CD14-positive monocyte (primary cell): ENCODE data around the gene CASS4. TPM values are rescaled to one million over a fixed set of nuclear protein-coding genes. Genes with fewer than 3 reads are reported as not detected.
A peak's percentile ranks its signal among the peaks of the same experiment; 100 is the strongest.

Experiments used
- DNase-seq, 3 donors: peaks; one replicate each; pipeline ENCODE4 v3.0.0-alpha.2; 2011 to 2022
- H2AFZ ChIP-seq: 2 replicates; pipeline ENCODE4 v1.6.0; 2012; ENCODE audit warnings: mild to moderate bottlenecking, low read depth, low read length, inconsistent platforms; ENCODE audit not compliant: insufficient read depth, poor library complexity, severe bottlenecking
- H3K27ac ChIP-seq, 2 donors: 1 replicate in 1 of 2; 2 replicates in 1 of 2; pipeline ENCODE4 v1.5.1; 2012 to 2013; ENCODE audit warnings: low read length in 2 of 2, control low read depth in 1 of 2, inconsistent platforms in 1 of 2, low read depth in 1 of 2, mild to moderate bottlenecking in 1 of 2
- H3K27me3 ChIP-seq, 2 donors: one replicate each; pipeline versions ENCODE4 v1.6.0 to v1.6.1; 2011 to 2013; ENCODE audit warnings: low read length in 2 of 2; ENCODE audit not compliant: control insufficient read depth in 2 of 2, insufficient read depth in 2 of 2
- H3K36me3 ChIP-seq, 2 donors: replicated peaks in 1 of 2; 1 replicate in 1 of 2; 2 replicates in 1 of 2; pipeline versions ENCODE4 v1.5.1 to v1.6.1; 2012 to 2013; ENCODE audit warnings: low read length in 2 of 2, control low read depth in 1 of 2, inconsistent platforms in 1 of 2, mild to moderate bottlenecking in 1 of 2; ENCODE audit not compliant: insufficient read depth in 2 of 2, control insufficient read depth in 1 of 2
- H3K4me1 ChIP-seq, 2 donors: 1 replicate in 1 of 2; 2 replicates in 1 of 2; pipeline versions ENCODE4 v1.5.1 to v1.6.1; 2012 to 2013; ENCODE audit warnings: low read length in 2 of 2, control low read depth in 1 of 2, inconsistent platforms in 1 of 2, mild to moderate bottlenecking in 1 of 2, moderate library complexity in 1 of 2; ENCODE audit not compliant: insufficient read depth in 2 of 2, control insufficient read depth in 1 of 2
- H3K4me2 ChIP-seq: replicated peaks from 2 replicates; pipeline ENCODE3; 2012; ENCODE audit warnings: low read length, moderate library complexity, mild to moderate bottlenecking; ENCODE audit not compliant: poor library complexity, severe bottlenecking; ENCODE audit errors: extremely low read depth
- H3K4me3 ChIP-seq, 3 experiments: fragments of 200-600 bp in 1 of 3; sonication (generic) in 1 of 3; replicated peaks in 1 of 3; 1 replicate in 2 of 3; 2 replicates in 1 of 3; pipeline ENCODE4 v1.5.1; 2011 to 2013; ENCODE audit warnings: low read length in 3 of 3, mild to moderate bottlenecking in 3 of 3, control low read depth in 2 of 3, low read depth in 2 of 3, inconsistent platforms in 1 of 3, moderate library complexity in 1 of 3
- H3K79me2 ChIP-seq: 2 replicates; pipeline ENCODE4 v1.6.0; 2012; ENCODE audit warnings: mild to moderate bottlenecking, control low read depth, inconsistent platforms, low read length, moderate library complexity; ENCODE audit not compliant: insufficient read depth
- H3K9ac ChIP-seq: 2 replicates; pipeline ENCODE4 v1.6.0; 2017; ENCODE audit warnings: low read length, mild to moderate bottlenecking; ENCODE audit not compliant: insufficient read depth, poor library complexity, severe bottlenecking
- H3K9me3 ChIP-seq, 2 donors: replicated peaks in 1 of 2; 1 replicate in 1 of 2; 2 replicates in 1 of 2; pipeline versions ENCODE4 v1.5.1 to v1.6.1; 2012 to 2013; ENCODE audit warnings: low read length in 2 of 2, control low read depth in 1 of 2; ENCODE audit not compliant: control insufficient read depth in 1 of 2, insufficient read depth in 1 of 2
- H4K20me1 ChIP-seq: 2 replicates; pipeline ENCODE4 v1.6.0; 2012; ENCODE audit warnings: mild to moderate bottlenecking, low read length, control low read depth, moderate library complexity; ENCODE audit not compliant: insufficient read depth
- H3K27ac Mint-ChIP-seq, 7 donors: one replicate each; pipeline ENCODE4 v1.8.0; 2020; ENCODE audit warnings: mild to moderate bottlenecking in 7 of 7, mixed read lengths in 7 of 7, moderate library complexity in 6 of 7, inconsistent platforms in 2 of 7
- H3K27me3 Mint-ChIP-seq, 3 donors: one replicate each; pipeline ENCODE4 v1.8.0; 2021 to 2022; ENCODE audit warnings: low read depth in 3 of 3, mild to moderate bottlenecking in 3 of 3, mixed read lengths in 3 of 3, moderate library complexity in 3 of 3, inconsistent platforms in 1 of 3
- H3K36me3 Mint-ChIP-seq, 2 donors: one replicate each; pipeline ENCODE4 v1.8.0; 2020; ENCODE audit warnings: mixed read lengths in 2 of 2, inconsistent platforms in 1 of 2, mild to moderate bottlenecking in 1 of 2
- H3K4me1 Mint-ChIP-seq: one replicate; pipeline ENCODE4 v1.8.0; 2020; ENCODE audit warnings: mild to moderate bottlenecking, mixed read lengths
- H3K4me3 Mint-ChIP-seq, 2 donors: one replicate each; pipeline ENCODE4 v1.8.0; 2020; ENCODE audit warnings: mild to moderate bottlenecking in 2 of 2, mixed read lengths in 2 of 2, moderate library complexity in 1 of 2
- H3K9me3 Mint-ChIP-seq, 7 donors: one replicate each; pipeline ENCODE4 v1.8.0; 2020 to 2022; ENCODE audit warnings: mixed read lengths in 7 of 7, mild to moderate bottlenecking in 6 of 7, moderate library complexity in 6 of 7, inconsistent platforms in 2 of 7
- CTCF ChIP-seq: fragments of 200-600 bp; IDR thresholded peaks from one replicate; pipeline ENCODE4 v1.8.0; 2022; ENCODE audit warnings: antibody characterized with exemption, mild to moderate bottlenecking
- WGBS: methylation state at CpG from one replicate; pipeline ENCODE4 v1.1.5; 2013; ENCODE audit warnings: missing lambda C conversion rate; ENCODE audit not compliant: insufficient coverage; 5-methylcytosine and 5-hydroxymethylcytosine counted together
- intact Hi-C, 2 donors: fragments of 100-400 bp; cut with micrococcal nuclease; formaldehyde crosslinking; loops; one replicate each; pipeline versions ENCODE4 v1.15.0 to v1.15.1; 2023
- polyA plus RNA-seq, 3 donors: library from polyadenylated mRNA; depleted of rRNA in 1 of 3; unstranded in 2 of 3; stranded (reverse) in 1 of 3; fragments of 300-500 nt in 2 of 3; fragments of >200 nt in 1 of 3; fragmentation: Illumina TruSeq in 2 of 3; gene quantifications; 1 replicate in 2 of 3; 2 replicates in 1 of 3; pipeline ENCODE4 v1.2.3, GENCODE V29; 2012 to 2021

CASS4 gene
- polyA plus RNA-seq, 3 donors, result 1.9 to 7.4 (median 6.1) TPM

GRCh38 chr20:56433221-56433879, 21.3 kb downstream of the CASS4 start:
- Mint-ChIP-seq H3K27ac (peak overlapping the region in 2 of 7 donors; percentile 30 to 60), H3K4me3 (peak overlapping the region in 1 of 2 donors; percentile 66), H3K36me3 (peaks cover 38 to 41% of the 10 kb centered on the region in 2 donors), H3K4me1 (peaks cover 47% of the 10 kb centered on the region), H3K9me3 (peaks cover 0 to 9% (median 2%) of the 10 kb centered on the region in 7 donors), H3K27me3 (peaks cover 37 to 52% (median 45%) of the 10 kb centered on the region in 3 donors)
- Histone ChIP-seq H3K27me3 (peaks cover 20 to 23% of the 10 kb centered on the region in 2 donors), H3K36me3 (peaks cover 4 to 16% of the 10 kb centered on the region in 2 donors), H3K27ac (no peak overlapping the region), H3K79me2 (no peaks in the 10 kb centered on the region), H3K4me2 (no peak overlapping the region), H2AFZ (no peak overlapping the region), H4K20me1 (peaks cover 46% of the 10 kb centered on the region), H3K4me1 (peaks cover 37 to 41% of the 10 kb centered on the region in 2 donors), H3K9ac (no peak overlapping the region), H3K4me3 (no peak overlapping the region), H3K9me3 (no peaks in the 10 kb centered on the region)
- intact Hi-C loops, result no loop called here
- DNase-seq, result no peak
- 100% methylated on average over 2 of the region's 3 CpGs for WGBS
- no peak for TF ChIP-seq CTCF

GRCh38 chr20:56433880-56434255, 21.8 kb downstream of the CASS4 start:
- TF ChIP-seq CTCF, result no peak
- Histone ChIP-seq H4K20me1 (peaks cover 41% of the 10 kb centered on the region), H3K27ac (no peak overlapping the region), H2AFZ (no peak overlapping the region), H3K4me2 (no peak overlapping the region), H3K4me3 (no peak overlapping the region), H3K9me3 (no peaks in the 10 kb centered on the region), H3K4me1 (peaks cover 32 to 36% of the 10 kb centered on the region in 2 donors), H3K36me3 (peaks cover 4 to 16% of the 10 kb centered on the region in 2 donors), H3K27me3 (peaks cover 20 to 23% of the 10 kb centered on the region in 2 donors), H3K9ac (no peak overlapping the region), H3K79me2 (no peaks in the 10 kb centered on the region)
- 100% methylated on average over 2 of the region's 6 CpGs for WGBS
- Mint-ChIP-seq H3K9me3 (peaks cover 0 to 9% (median 2%) of the 10 kb centered on the region in 7 donors), H3K27ac (no peak overlapping the region), H3K4me1 (peaks cover 42% of the 10 kb centered on the region), H3K4me3 (peak overlapping the region in 1 of 2 donors; percentile 39), H3K27me3 (peaks cover 37 to 55% (median 41%) of the 10 kb centered on the region in 3 donors), H3K36me3 (peaks cover 37 to 46% of the 10 kb centered on the region in 2 donors)
- intact Hi-C loops, result no loop called here
- DNase-seq, result no peak
